RPMI8226 (cell line): Measurements from ENCODE around the gene TRIM44.
"Not testable (repeated sequence)": the region's sequence is repeated elsewhere in the genome, so short reads cannot be mapped to it uniquely, and the experiment has no call there.

Experiments used
- DNase-seq: peaks from one replicate; pipeline ENCODE4 v3.0.0-alpha.2; 2015

The TRIM44 gene

GRCh38 chr11:35675901-35676610 is 13.5 kb downstream of the TRIM44 start:
- no peak for DNase-seq

- no peak for DNase-seq
Observed at GRCh38 chr11:35676611-35676965, 14.0 kb downstream of the TRIM44 start.

GRCh38 chr11:35677904-35678303 is 15.3 kb downstream of the TRIM44 start:
- DNase-seq: no peak

- DNase-seq: no peak
Observed at GRCh38 chr11:35678471-35678870, 15.9 kb downstream of the TRIM44 start.

GRCh38 chr11:35678975-35679374 is 16.4 kb downstream of the TRIM44 start:
- DNase-seq: no peak

GRCh38 chr11:35680506-35680905 is 17.9 kb downstream of the TRIM44 start:
- DNase-seq: no peak

GRCh38 chr11:35681163-35681767 is 18.7 kb downstream of the TRIM44 start:
- no peak for DNase-seq

- peak; percentile 46 for DNase-seq
Observed at GRCh38 chr11:35682230-35683173, 19.9 kb downstream of the TRIM44 start.

GRCh38 chr11:35683728-35684339 is 21.3 kb downstream of the TRIM44 start:
- DNase-seq: no peak

GRCh38 chr11:35688023-35688422 is 25.4 kb downstream of the TRIM44 start:
- DNase-seq: no peak

GRCh38 chr11:35689081-35689996 is 26.8 kb downstream of the TRIM44 start:
- DNase-seq: no peak

- no peak for DNase-seq
Observed at GRCh38 chr11:35702126-35702525, 39.6 kb downstream of the TRIM44 start.

GRCh38 chr11:35709376-35709775 is 46.8 kb downstream of the TRIM44 start:
- no peak for DNase-seq

GRCh38 chr11:35711173-35711910 is 48.8 kb downstream of the TRIM44 start:
- DNase-seq: no peak

GRCh38 chr11:35711924-35712323 is 49.3 kb downstream of the TRIM44 start:
- no peak for DNase-seq

- no peak for DNase-seq
Observed at GRCh38 chr11:35712533-35712932, 50.0 kb downstream of the TRIM44 start.

- DNase-seq: no peak
Observed at GRCh38 chr11:35714882-35715627, 52.5 kb downstream of the TRIM44 start.

GRCh38 chr11:35715677-35716076 is 53.1 kb downstream of the TRIM44 start:
- DNase-seq: not testable (repeated sequence)

- no peak for DNase-seq
Observed at GRCh38 chr11:35717043-35717442, 54.5 kb downstream of the TRIM44 start.

- DNase-seq: no peak
Observed at GRCh38 chr11:35717520-35717919, 54.9 kb downstream of the TRIM44 start.
